Effector memory CD4-positive, alpha-beta T cell (primary cell): ENCODE data around the gene TOMT.

Experiments
- DNase-seq, 3 donors: peaks; one replicate each; pipeline ENCODE4 v3.0.0-alpha.2; 2020
- H3K27ac ChIP-seq: 2 replicates; pipeline ENCODE4 v1.7.0; 2013; ENCODE audit warnings: mild to moderate bottlenecking, low read length, moderate library complexity; ENCODE audit not compliant: insufficient read depth, poor library complexity, severe bottlenecking
- H3K27me3 ChIP-seq: replicated peaks from 2 replicates; pipeline ENCODE4 v1.7.0; 2013; ENCODE audit warnings: mild to moderate bottlenecking, low read length; ENCODE audit not compliant: insufficient read depth, control insufficient read depth, poor library complexity, severe bottlenecking
- H3K36me3 ChIP-seq: 2 replicates; pipeline ENCODE4 v1.7.0; 2013; ENCODE audit warnings: mild to moderate bottlenecking, low read length, moderate library complexity; ENCODE audit not compliant: control insufficient read depth, insufficient read depth
- H3K4me1 ChIP-seq: 2 replicates; pipeline ENCODE4 v1.7.0; 2013; ENCODE audit warnings: low read length, mild to moderate bottlenecking; ENCODE audit not compliant: control insufficient read depth, insufficient read depth, poor library complexity, severe bottlenecking
- H3K4me3 ChIP-seq: 2 replicates; pipeline ENCODE4 v1.7.0; 2013; ENCODE audit warnings: low read length, low read depth, mild to moderate bottlenecking; ENCODE audit not compliant: insufficient read depth, poor library complexity, severe bottlenecking
- H3K9me3 ChIP-seq: 2 replicates; pipeline ENCODE4 v1.7.0; 2013; ENCODE audit warnings: mild to moderate bottlenecking, low read length, moderate library complexity; ENCODE audit not compliant: control insufficient read depth
- total RNA-seq, 3 donors: gene quantifications; one replicate each; lab custom pipeline; 2026; lab: John Stamatoyannopoulos, UW

Gene TOMT
- 0 reads per million in 3 donors for total RNA-seq

GRCh38 chr11:72105888-72106287 lies at the start of gene TOMT:
Gene TOMT (plus strand): TSS chr11:72105924. CDS start chr11:72105952, 28 bp downstream.
- peaks cover 11% of the 10 kb centered on the region for H3K36me3 ChIP-seq
- H3K4me3 ChIP-seq = no peak within 1 kb of the TSS
- H3K9me3 ChIP-seq = no peaks in the 10 kb centered on the region
- H3K27me3 ChIP-seq = no peaks in the 10 kb centered on the region
- DNase-seq = no peak
- H3K27ac ChIP-seq = no peak within 1 kb of the TSS
- H3K4me1 ChIP-seq = peaks cover 17% of the 10 kb centered on the region

- no peaks in the 10 kb centered on the region for H3K27me3 ChIP-seq
- H3K4me3 ChIP-seq = no peak overlapping the region
- no peak for DNase-seq
- no peaks in the 10 kb centered on the region for H3K9me3 ChIP-seq
- no peak overlapping the region for H3K27ac ChIP-seq
- H3K36me3 ChIP-seq = no peaks in the 10 kb centered on the region
- H3K4me1 ChIP-seq = no peaks in the 10 kb centered on the region
Observed at GRCh38 chr11:72058416-72059034, 47.2 kb upstream of the TOMT start.

GRCh38 chr11:72061739-72062396 lies 43.9 kb upstream of the TOMT start:
- H3K4me3 ChIP-seq = no peak overlapping the region
- H3K36me3 ChIP-seq = no peaks in the 10 kb centered on the region
- DNase-seq = no peak
- no peaks in the 10 kb centered on the region for H3K9me3 ChIP-seq
- no peaks in the 10 kb centered on the region for H3K27me3 ChIP-seq
- H3K4me1 ChIP-seq = no peaks in the 10 kb centered on the region
- no peak overlapping the region for H3K27ac ChIP-seq

GRCh38 chr11:72066855-72067254 lies 38.9 kb upstream of the TOMT start:
- Histone ChIP-seq H3K36me3 (no peaks in the 10 kb centered on the region), H3K4me1 (no peaks in the 10 kb centered on the region), H3K27ac (no peak overlapping the region), H3K4me3 (no peak overlapping the region), H3K9me3 (no peaks in the 10 kb centered on the region), H3K27me3 (no peaks in the 10 kb centered on the region)
- no peak for DNase-seq

- Histone ChIP-seq H3K27me3 (no peaks in the 10 kb centered on the region), H3K4me3 (no peak overlapping the region), H3K4me1 (no peaks in the 10 kb centered on the region), H3K9me3 (no peaks in the 10 kb centered on the region), H3K27ac (no peak overlapping the region), H3K36me3 (no peaks in the 10 kb centered on the region)
- no peak for DNase-seq
Observed at GRCh38 chr11:72067266-72067665, 38.5 kb upstream of the TOMT start.

GRCh38 chr11:72067676-72068075 lies 38.0 kb upstream of the TOMT start:
- no peaks in the 10 kb centered on the region for H3K9me3 ChIP-seq
- H3K4me3 ChIP-seq = no peak overlapping the region
- H3K4me1 ChIP-seq = no peaks in the 10 kb centered on the region
- H3K27me3 ChIP-seq = no peaks in the 10 kb centered on the region
- H3K27ac ChIP-seq = no peak overlapping the region
- no peaks in the 10 kb centered on the region for H3K36me3 ChIP-seq
- DNase-seq = no peak

GRCh38 chr11:72069200-72069599 lies 36.5 kb upstream of the TOMT start:
- H3K4me1 ChIP-seq = no peaks in the 10 kb centered on the region
- H3K27ac ChIP-seq = no peak overlapping the region
- H3K4me3 ChIP-seq = no peak overlapping the region
- no peaks in the 10 kb centered on the region for H3K27me3 ChIP-seq
- DNase-seq = no peak
- H3K36me3 ChIP-seq = no peaks in the 10 kb centered on the region
- no peaks in the 10 kb centered on the region for H3K9me3 ChIP-seq

GRCh38 chr11:72069787-72070251 lies 35.9 kb upstream of the TOMT start:
- Histone ChIP-seq H3K36me3 (no peaks in the 10 kb centered on the region), H3K27me3 (no peaks in the 10 kb centered on the region), H3K4me1 (no peaks in the 10 kb centered on the region), H3K27ac (no peak overlapping the region), H3K4me3 (no peak overlapping the region), H3K9me3 (no peaks in the 10 kb centered on the region)
- no peak for DNase-seq

- Histone ChIP-seq H3K4me3 (no peak overlapping the region), H3K9me3 (no peaks in the 10 kb centered on the region), H3K27ac (no peak overlapping the region), H3K4me1 (no peaks in the 10 kb centered on the region), H3K27me3 (no peaks in the 10 kb centered on the region), H3K36me3 (no peaks in the 10 kb centered on the region)
- no peak for DNase-seq
Observed at GRCh38 chr11:72070491-72070890, 35.2 kb upstream of the TOMT start.

GRCh38 chr11:72072348-72072747 lies 33.4 kb upstream of the TOMT start:
- no peaks in the 10 kb centered on the region for H3K4me1 ChIP-seq
- no peak overlapping the region for H3K27ac ChIP-seq
- H3K36me3 ChIP-seq = peaks cover 4% of the 10 kb centered on the region
- H3K9me3 ChIP-seq = no peaks in the 10 kb centered on the region
- no peak for DNase-seq
- H3K27me3 ChIP-seq = no peaks in the 10 kb centered on the region
- no peak overlapping the region for H3K4me3 ChIP-seq
